ENCODE data around the gene MYRF.

MYRF gene

DNA sequence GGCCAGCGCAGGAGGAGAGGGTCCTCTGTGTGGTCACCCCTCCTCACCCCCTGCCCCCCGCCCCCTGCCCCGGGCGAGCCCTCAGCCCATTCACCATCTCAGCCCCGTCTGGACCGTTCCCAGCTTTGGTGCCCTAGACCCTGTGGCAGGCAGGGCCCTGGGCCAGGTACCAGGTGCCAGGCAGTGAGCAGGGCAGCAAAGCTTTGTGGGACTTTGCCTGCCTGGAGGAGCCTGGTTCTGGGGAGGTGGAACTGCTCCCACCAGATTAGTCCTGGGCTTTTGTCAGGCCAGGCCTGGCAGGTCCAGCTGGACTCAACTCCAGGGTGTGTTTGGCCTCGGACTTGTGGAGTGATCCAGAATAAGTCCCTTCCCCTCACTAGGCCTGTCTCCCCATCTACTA lies 13.7 kb upstream of the MYRF start:
- no peak for DNase-seq (ENCODE audit: low spot score)

DNA sequence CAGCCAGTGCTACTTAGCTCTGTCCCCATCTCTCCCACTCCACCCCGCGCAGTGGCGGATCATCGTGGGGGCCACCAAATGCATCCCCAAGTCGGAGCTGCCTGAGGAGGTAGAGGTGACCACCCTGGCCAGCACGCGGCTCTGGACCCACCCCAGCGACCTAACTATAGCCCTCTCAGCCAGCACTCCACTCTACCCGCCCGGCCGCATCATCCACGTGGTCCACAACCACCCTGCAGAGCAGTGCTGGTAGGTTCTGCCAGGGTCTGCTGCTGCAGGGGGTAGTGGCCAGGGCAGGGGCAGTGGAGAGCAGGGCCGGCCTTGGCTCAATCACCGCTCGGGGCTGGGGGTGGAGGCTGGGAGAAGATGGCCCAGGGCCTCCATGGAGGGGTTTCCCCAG lies 13.0 kb upstream of the MYRF start:
- DNase-seq (ENCODE audit: low spot score) = no peak

DNA sequence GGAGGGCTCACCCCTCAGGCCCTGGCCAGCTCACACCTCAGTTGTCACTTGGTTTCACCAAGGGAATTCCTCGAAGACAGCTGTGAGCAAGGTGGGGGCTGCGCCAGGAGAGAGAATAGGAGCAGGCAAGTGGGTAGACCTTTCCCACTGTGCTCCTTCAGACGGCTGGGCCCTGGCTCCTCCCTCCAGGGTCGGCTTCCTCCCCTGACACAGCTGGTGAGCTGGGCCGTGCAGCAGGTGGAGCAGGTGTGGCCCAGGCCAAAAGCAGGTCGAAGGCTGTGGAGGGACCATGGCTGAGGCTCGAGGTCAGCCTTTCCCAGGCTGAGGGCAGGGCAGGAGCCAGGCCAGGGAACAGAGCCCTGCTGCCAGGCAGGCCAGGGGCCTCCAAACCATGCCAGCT lies 12.5 kb upstream of the MYRF start:
- no peak for DNase-seq (ENCODE audit: low spot score)

DNA sequence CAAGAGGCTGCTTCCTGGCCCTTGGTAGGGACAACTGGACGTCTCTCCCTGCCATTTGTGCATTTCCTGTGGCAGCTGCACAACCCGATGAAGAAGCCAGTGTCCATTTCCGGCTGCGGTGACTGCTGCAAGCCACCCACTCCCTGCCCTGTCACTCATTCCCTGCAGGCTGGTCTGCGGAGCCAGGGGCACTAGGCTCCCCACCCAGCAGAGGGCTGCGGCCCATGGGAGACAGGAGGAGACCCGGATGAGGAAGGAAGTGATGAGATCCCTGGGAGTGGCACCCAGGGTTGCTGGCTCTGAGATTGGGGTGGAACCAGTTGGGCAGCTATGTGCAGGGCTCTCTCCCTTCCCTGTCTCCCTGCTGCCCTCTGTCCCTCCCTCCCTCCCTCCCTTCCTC lies 10.0 kb upstream of the MYRF start:
- no peak for DNase-seq (ENCODE audit: low spot score)

DNA sequence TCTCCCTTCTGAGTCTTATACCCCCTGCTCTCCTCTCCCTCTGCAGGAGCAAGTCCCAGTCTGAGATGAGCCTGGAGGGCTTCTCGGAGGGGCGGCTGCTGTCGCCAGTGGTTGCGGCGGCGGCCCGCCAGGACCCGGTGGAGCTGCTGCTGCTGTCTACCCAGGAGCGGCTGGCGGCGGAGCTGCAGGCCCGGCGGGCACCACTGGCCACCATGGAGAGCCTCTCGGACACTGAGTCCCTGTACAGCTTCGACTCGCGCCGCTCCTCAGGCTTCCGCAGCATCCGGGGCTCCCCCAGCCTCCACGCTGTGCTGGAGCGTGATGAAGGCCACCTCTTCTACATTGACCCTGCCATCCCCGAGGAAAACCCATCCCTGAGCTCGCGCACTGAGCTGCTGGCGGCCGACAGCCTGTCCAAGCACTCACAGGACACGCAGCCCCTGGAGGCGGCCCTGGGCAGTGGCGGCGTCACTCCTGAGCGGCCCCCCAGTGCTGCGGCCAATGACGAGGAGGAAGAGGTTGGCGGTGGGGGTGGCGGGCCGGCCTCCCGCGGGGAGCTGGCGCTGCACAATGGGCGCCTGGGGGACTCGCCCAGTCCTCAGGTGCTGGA lies 8.8 kb upstream of the MYRF start:
- DNase-seq (ENCODE audit: low spot score) = no peak

DNA sequence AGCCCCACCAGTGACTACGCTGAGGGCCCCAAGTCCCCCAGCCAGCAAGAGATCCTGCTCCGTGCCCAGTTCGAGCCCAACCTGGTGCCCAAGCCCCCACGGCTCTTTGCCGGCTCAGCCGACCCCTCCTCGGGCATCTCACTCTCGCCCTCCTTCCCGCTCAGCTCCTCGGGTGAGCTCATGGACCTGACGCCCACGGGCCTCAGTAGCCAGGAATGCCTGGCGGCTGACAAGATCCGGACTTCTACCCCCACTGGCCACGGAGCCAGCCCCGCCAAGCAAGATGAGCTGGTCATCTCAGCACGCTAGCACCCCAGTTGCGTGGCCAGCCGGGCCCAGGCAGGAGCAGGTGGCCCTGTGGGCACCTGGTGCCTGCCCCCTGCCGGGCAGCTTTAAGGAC lies 8.3 kb upstream of the MYRF start:
- DNase-seq (ENCODE audit: low spot score) = no peak

DNA sequence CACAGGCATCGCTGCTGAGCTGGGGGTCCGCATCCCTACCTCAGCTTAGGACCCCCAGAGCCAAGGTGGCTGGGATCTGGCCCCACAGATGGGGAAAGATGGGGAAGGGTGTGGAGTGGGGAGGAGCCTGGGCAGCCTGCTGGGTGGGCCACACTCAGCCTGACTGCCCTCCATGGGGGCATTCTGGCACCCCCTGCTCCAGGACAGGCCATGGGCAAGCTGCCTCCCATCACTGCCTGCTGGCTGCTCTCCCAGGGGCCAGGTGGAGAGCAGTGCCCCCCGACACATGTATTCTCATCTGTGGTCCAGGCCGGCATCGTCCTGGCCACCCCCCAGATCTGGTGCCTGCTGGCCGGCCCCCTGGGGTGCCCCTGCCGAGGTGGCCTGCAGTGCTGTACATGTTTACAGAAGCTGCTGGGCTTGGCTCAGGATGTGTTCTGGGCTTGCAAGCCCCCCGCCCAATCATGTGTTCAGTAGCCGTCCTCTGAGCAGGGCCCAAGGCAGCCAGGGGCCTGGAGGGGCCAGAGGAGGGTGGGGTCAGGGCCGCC lies 7.8 kb upstream of the MYRF start:
- DNase-seq (ENCODE audit: low spot score) = no peak

DNA sequence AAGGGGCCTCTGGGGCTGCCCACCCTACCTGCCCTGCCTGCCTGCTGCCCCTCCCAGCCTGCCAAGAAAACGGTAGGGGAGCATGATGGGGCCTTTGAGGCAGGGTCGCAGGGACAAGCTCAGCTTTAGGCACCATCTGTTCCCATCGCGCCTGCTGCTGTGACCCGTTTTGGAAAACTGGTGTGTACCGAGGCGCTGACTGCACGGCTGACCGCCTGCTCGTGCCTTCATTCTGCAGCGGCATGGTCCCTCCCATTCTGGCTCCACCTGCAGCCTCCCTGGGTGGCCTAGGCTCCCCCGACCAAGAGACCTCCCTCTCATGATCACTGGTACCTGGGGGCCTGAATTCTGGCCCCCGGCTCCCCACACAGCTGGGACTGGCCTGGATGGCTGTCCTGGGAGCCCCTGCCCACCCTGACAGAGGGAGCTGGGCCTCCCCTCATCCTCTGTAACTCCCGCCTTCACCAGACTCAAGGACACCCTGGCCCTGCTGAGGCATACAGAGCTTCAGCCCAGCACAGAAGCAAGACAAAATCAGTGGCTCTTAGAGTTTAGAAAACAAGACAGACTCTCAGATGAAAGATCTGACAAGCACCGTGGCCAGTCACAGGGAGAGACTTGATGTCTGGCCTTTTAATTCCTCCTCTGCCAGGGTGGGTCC lies 6.5 kb upstream of the MYRF start:
- peak; percentile 54 for DNase-seq (ENCODE audit: low spot score)

DNA sequence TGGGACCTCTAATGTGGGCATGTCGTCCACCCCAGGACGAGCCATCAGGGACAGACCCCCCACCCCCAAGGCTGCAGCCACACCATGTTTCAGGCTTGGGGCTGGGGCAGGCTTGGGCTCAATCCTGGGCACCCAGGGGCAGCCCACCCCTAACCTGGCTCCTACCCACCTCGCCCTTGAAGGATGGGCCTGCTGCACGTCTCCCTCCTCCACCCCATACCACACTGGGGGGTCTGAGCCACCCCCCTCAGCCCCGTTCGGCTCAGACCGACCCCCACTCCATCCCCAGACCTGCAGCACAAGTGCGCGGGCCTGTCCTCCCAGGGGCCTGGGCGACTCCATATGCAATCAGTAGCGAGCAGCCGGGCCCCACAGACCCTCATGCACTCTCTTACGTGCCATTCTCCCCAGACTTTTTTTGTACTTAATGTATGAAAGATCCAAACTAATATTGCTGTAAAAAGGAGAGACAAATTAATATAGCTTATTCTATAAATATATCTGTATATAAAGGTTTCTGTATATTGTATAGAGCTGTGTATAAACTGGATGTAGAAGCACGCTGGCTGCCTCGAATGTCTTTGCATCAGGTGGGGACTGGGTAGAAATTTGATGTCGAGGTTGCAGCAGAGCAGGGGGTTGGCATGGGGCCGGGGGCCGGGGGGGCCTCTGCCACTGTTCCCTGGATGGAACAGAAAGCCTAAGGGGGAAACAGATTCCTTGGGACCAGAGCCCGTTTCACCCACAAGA lies 5.8 kb upstream of the MYRF start:
- peak; percentile 41 for DNase-seq (ENCODE audit: low spot score)

DNA sequence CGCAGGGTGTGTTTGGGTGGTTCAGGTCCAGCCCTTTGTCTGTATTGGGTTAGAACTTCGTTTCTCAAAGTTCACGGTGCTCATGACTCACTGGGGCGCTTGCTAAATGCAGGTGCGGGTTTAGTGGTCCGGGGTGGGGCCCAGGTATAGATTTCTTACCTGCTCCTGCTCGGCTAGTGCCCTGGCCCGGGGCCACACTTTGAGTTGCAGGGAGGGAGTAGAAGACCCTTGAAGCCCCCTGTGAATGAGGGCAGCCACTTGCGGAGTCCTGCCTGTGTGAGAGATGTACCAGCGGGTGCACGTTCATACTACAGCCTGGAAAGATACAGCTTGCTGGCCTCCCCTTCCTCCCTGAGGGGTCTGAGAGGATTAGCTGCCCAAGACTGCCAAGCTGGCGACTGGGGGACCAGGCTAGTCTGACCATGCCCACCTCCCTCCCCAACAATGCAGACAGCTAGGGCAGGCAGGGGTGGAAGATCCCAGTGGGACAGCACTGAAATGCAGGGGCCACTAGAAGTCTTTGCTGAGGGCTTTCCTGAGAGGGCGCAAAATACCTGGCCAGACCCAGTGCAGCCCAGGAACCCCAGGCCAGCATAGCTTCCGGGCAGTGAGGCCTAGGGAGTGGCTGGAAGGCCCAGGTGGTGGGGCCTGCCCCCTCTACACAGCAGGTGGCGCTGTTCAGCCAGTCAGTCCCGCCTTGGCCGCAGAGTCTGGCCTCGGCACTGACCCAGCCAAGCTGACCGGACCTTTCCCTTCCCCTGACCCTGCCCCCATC lies 5.1 kb upstream of the MYRF start:
- peak; percentile 70 for DNase-seq (ENCODE audit: low spot score)

DNA sequence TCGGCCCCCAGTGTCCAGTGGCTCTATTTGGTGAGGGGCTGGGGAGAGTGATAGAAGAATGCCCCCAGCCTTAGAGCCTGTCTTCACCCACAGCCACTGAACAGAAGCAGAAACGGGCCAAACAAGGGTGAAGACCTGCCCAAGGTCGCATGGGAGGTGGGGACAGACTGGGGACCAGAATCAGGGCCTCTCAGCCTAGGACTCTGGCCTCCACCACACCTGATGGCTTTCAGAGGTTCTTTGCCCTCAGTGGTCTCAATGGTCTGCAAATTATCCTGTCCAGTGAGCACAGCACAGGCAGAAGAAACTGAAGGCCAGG lies 4.5 kb upstream of the MYRF start:
- no peak for DNase-seq (ENCODE audit: low spot score)

DNA sequence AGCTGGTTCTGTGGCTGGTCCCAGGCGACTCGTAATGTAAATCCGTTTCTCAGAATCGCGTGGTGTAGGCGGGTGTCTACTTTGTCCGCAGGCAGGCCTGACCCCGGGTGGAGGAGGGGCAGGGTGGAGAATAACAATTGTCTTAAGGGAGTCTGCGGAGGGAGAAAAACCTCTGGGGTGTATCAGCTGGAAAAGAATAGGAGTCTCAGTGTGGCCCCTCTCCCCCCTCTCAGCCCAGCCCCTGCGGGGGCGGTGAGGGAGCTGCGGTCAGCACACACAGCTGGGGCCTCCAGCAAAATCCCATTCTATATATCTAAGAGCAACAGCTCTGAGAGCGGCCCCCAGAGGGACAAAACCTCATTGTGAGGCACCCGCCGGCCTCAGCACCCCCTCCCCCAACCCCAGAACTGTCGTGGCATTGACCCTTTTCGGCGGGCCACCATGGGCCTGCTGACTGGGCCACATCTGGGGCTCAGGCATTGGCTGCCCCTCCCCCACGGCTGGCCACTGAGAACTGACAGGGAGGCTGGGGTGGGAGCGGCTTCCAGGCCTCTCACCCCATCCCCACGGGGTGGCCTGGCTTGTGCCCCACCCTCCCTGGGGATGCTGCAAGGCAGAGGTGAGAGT lies 2.7 kb upstream of the MYRF start:
- DNase-seq (ENCODE audit: low spot score) = peak; percentile 38

DNA sequence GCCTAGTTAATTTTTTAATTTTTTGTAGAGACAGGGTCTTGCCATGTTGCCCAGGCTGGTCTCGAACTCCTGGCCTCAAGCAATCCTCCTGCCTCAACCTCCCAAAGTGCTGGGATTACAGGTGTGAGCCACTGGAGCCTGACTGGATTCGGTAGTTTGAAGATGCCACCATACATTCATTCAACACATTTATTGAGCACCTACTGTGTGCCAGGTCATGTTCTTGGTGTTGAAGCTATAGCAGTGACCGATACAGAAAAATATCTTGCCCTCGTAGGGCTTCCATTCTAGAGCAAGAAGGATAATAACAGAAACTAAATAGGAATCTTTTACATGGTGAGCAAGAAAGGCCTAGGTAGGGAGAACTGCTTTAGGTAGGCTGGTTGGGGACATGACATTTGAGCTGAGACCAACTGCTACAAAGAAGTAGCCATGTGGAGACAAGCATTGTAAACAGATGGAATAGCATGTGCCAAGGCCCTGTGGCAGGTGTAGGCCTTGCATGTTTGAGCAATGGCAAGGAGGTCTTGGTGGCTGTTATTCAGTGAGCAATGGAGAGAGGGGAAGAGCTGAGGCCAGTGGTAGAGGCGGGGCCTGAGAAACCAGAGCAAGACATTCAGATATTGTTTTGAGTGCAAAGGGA lies 1.7 kb upstream of the MYRF start:
- no peak for DNase-seq (ENCODE audit: low spot score)

DNA sequence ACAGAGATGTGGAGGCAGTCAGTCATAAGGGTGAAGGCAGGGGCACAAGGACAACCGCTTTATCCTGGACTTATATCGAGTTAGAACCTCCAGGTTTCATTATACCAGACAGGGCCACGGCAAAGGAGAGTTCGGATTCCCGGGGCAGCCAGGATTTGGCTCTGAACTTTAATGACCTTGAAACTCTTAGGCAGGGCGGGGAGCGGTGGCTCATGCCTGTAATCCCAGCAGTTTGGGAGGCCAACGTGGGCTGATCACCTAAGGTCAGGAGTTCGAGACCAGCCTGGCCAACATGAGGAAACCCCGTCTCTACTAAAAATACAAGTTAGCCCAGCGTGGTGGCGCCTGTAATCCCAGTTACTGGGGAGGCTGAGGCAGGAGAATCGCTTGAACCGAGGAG lies 1.1 kb upstream of the MYRF start:
- DNase-seq (ENCODE audit: low spot score) = no peak

DNA sequence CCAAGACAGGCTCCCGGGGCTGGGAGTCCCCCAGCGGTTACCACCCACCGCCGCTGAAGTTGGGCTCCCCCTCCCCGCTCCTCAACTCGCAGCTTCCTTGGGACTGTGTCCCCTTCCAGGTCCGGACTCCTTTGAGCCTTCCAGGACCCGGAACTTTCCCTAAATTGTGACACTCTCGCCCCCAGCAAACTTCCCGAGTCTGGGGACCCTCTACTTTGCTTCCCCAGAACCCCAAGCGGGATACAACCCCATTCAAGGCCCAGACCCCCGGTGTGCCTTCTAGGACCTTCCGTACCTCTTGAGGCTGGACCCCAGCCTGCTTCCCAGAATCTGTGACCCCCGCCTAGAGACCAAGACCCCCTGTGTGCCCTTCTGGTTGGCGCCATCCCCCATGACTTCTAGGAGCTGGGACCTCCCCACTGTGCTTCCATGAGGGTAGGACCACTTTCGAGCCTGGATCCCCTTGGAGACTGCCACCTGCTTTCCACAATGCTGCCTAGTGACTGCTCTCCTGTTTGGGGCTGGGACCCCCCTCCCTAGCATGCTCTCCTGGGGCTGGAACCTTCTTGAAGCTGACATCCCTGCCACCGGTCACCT lies 587 bp downstream of the MYRF start:
- no peak for DNase-seq (ENCODE audit: low spot score)

DNA sequence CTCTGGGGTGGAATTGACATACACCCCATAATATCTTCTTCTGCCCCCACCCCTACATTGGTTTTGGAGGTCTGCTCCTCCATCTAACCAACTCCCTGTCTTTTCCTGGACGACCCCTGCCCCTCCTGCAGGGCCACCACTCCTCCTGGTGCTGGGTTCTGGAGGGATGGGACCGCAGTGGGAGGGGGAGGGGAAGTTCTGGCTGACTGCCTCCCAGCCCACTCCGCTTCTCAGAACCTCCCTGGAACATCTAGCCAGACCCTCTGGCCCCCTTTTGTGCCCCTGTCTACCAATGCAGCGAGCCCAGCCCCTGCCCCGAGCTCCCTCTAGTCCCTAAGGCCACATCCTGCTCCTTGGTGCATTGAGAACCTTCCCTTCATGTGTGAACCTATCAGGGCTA lies 1.2 kb downstream of the MYRF start:
- no peak for DNase-seq (ENCODE audit: low spot score)

DNA sequence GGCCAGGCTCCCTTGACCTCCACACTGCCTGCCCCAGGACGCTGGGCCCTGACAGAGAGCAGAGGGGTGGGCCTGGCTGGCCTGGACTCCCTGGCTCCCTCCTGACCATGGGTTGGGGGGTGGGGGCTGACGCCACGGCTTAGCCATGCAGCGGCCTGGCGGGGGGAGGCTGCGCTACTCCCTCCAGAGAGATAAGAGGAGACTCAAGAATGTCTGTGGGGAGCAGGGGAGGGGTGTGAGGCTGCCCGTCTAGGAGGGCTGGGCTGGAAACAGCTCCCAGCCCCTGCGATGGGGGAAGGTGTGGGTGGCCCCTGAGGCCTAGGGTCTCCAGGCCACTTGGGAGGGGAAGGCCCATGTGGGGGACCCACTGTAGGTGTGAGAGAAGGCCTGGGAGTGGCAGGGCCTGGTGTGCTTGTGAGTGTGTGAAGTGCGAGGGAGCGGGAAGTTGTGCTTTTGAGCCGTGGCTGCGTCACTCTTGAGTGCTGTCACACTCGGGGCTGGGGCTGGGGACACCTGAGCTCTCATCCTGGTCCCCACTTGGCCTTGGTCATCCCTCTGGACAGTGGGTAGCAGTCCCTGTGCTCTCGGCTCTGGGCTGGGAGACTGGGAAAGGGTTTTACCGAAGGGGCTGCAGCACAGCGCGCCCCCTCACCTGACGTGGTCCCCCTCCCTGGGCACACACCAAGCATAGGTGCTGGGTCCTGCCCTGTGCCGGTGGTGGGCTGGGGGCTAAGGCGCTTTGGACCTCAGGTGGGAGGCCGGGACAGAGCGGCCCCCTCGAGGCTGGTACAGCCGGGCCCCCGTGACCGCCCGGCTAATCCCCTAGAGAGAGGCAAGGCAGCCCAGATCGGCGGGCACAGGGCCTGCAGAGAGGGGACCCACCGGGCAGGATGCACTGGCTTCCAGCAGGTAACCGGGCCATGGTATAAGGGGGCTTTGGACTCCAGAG lies 2.4 kb downstream of the MYRF start:
- DNase-seq (ENCODE audit: low spot score) = no peak

DNA sequence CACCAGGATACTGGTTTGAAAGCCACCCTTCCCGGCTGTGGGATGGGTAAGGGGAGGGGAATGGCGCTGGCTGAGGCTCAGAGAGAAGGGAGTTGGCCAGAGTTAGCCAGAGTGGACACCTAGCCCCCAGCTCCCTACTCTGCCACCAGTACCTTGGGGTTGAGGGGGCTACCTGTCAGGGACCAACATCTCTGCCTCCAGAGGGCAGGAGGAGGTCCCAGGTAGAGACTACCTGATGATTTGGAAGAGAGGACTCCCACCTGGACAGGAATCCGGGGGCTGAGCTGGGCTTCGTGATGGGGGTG lies 3.7 kb downstream of the MYRF start:
- DNase-seq (ENCODE audit: low spot score) = no peak

DNA sequence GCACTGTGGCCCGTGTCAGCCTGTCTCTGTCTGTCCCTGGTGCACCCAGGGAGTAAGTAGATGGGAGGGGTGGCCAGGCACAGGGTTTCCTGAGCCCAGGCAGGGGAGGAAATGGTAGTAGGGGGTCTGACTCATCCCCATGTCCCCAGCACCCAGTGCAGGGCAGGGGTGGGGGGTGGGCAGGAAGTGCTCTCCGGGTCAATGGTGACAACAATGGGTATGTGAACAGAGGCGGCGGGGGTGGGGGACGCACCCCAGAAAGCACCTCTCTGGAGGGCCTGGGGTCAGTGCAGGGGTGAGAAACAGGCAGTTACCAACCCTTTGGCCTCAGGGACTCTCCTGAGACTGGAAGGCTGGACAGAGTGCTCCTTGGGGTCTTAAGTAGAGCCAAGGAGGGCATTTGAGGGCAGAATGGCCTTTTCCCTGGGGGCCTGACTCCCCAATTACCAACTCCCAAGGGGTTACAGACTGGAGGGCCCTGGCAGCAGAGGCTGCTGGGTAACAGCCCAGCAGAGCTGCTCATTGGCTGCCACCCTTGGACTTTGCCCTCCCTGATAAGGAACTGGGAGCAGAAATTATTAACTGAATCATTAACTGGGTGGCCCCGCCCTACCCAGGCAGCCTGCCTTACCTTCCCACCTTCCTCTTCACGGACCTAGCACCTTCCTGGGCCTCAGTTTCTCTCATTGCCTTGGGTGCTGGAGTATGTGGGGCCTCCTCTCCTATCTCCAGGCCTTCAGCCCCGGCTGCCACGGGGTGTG lies 4.2 kb downstream of the MYRF start:
- DNase-seq (ENCODE audit: low spot score) = no peak

All from SK-N-DZ (cell line).